ENCODE measurements around the gene ULK4. TPM values are rescaled to one million over a fixed set of nuclear protein-coding genes. Genes with fewer than 3 reads are reported as not detected.

Gene ULK4
- total RNA-seq, 1 donor = 22.0 TPM

DNA sequence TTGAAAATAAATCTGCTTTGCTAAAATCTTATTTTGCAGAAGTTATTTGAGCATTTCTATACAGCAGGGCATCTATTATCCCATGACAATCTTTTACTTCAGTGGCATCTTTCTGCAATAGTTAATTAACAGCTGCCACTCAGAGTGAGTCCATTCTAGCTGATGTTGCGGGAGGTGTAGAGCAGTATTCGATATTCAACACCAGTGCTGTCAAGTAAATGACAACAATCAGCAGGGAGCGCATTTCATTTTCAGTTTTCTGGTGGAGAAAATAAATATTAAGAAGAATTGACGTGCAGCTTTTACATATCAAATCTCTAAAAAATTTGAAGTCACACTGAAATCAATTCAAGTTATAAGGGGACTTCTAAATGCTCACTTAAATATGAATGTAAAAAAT, 476.4 kb downstream of the ULK4 start:
- no peak for TF ChIP-seq CTCF (IDR thresholded peaks at IDR 0.05; ENCODE audit: insufficient read depth, low read depth, low read length)
- H3K4me3 ChIP-seq (ENCODE audit: low read depth, low read length) = no peak overlapping the region
- no peak for DNase-seq (ENCODE audit: low read depth)

DNA sequence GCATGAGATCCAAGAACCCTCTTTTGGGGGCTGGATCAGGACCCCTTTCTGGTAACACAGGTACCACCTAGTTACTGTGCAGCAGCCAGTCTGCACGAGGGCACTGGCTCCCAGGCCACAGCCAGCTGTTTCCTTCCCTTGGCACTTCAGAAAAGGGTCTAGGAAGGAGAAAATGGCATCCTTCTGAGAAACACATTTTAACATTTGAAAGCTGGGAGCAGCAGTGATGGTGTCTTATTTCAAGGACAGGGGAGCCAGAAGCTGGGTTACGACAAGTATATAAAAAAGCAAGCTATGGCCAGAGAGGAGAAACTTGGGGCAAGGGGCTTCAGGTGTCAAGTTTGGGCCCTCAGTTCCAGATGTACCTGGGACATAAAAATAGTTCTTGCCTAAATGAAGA, 479.8 kb downstream of the ULK4 start:
- no peak for TF ChIP-seq CTCF (IDR thresholded peaks at IDR 0.05; ENCODE audit: insufficient read depth, low read depth, low read length)
- no peak overlapping the region for H3K4me3 ChIP-seq (ENCODE audit: low read depth, low read length)
- no peak for DNase-seq (ENCODE audit: low read depth)

GRCh38 chr3:41478278-41478677, 483.6 kb downstream of the ULK4 start:
- DNase-seq (ENCODE audit: low read depth) = no peak
- no peak overlapping the region for H3K4me3 ChIP-seq (ENCODE audit: low read depth, low read length)
- no peak for TF ChIP-seq CTCF (IDR thresholded peaks at IDR 0.05; ENCODE audit: insufficient read depth, low read depth, low read length)

- no peak for TF ChIP-seq CTCF (IDR thresholded peaks at IDR 0.05; ENCODE audit: insufficient read depth, low read depth, low read length)
- no peak for DNase-seq (ENCODE audit: low read depth)
Measured at GRCh38 chr3:41477399-41478014, 484.4 kb downstream of the ULK4 start.

GRCh38 chr3:41469083-41469482, 492.8 kb downstream of the ULK4 start:
- H3K4me3 ChIP-seq (ENCODE audit: low read depth, low read length) = no peak overlapping the region
- no peak for TF ChIP-seq CTCF (IDR thresholded peaks at IDR 0.05; ENCODE audit: insufficient read depth, low read depth, low read length)
- no peak for DNase-seq (ENCODE audit: low read depth)

More at GRCh38 chr3:41477399-41478014, 484.4 kb downstream of the ULK4 start:
- H3K4me3 ChIP-seq (ENCODE audit: low read depth, low read length) = no peak overlapping the region

GRCh38 chr3:41467481-41467880, 494.4 kb downstream of the ULK4 start:
- no peak overlapping the region for H3K4me3 ChIP-seq (ENCODE audit: low read depth, low read length)
- DNase-seq (ENCODE audit: low read depth) = no peak
- TF ChIP-seq CTCF (IDR thresholded peaks at IDR 0.05; ENCODE audit: insufficient read depth, low read depth, low read length) = no peak

GRCh38 chr3:41464858-41465257, 497.0 kb downstream of the ULK4 start:
- no peak for TF ChIP-seq CTCF (IDR thresholded peaks at IDR 0.05; ENCODE audit: insufficient read depth, low read depth, low read length)
- DNase-seq (ENCODE audit: low read depth) = no peak
- no peak overlapping the region for H3K4me3 ChIP-seq (ENCODE audit: low read depth, low read length)

All from fibroblast of villous mesenchyme (primary cell).